Left renal pelvis (tissue), 4 donors: Measurements from ENCODE around the gene CANT1. TPM values are rescaled to one million over a fixed set of nuclear protein-coding genes. Genes with fewer than 3 reads are reported as not detected.

ENCODE experiments used
- DNase-seq, 4 donors: peaks; one replicate each; pipeline ENCODE4 v3.0.0-alpha.2; 2013; ENCODE audit warnings: low read depth in 4 of 4, low spot score in 3 of 4
- polyA plus RNA-seq, 4 donors: library from polyadenylated mRNA; unstranded; fragments of 120-200 nt; gene quantifications; one replicate each; pipeline ENCODE4 v1.2.1, GENCODE V29; 2013; ENCODE audit not compliant: insufficient read length in 4 of 4

CANT1 gene
- polyA plus RNA-seq, 4 donors = 40.0 to 55.6 (median 45.9) TPM

GRCh38 chr17:78944956-78945355, 64.6 kb downstream of the CANT1 start:
- no peak for DNase-seq

GRCh38 chr17:78944026-78944425, 65.5 kb downstream of the CANT1 start:
- no peak for DNase-seq

Other genes with a start within 250 kb of the CANT1 start
- 10 to 100 TPM; 20.4 to 25.6 (median 24.9) TPM for gene CYTH1, start 227.5 kb downstream of the CANT1 start, polyA plus RNA-seq
- gene USP36, start 168.9 kb downstream of the CANT1 start, polyA plus RNA-seq = 10 to 100 TPM; 33.6 to 51.6 (median 45.5) TPM
- under 1 TPM; 0.09 to 0.34 (median 0.13) TPM for gene CEP295NL, start 106.6 kb downstream of the CANT1 start, polyA plus RNA-seq
- 100 to 1,000 TPM; 141 to 719 (median 191) TPM for gene TIMP2, start 84.4 kb downstream of the CANT1 start, polyA plus RNA-seq
- gene LGALS3BP, start 29.8 kb downstream of the CANT1 start, polyA plus RNA-seq = 100 to 1,000 TPM; 102 to 228 (median 160) TPM
- gene C1QTNF1, start 14.4 kb upstream of the CANT1 start, polyA plus RNA-seq = 1 to 10 TPM; 2.7 to 9.4 (median 3.1) TPM
- 10 to 100 TPM in 3 of 4 donors, 1 to 10 TPM in 1; 7.4 to 38.7 (median 21.5) TPM for gene ENGASE, start 65.1 kb upstream of the CANT1 start, polyA plus RNA-seq